Measurements from ENCODE around the gene CSRNP3.
"Not testable (repeated sequence)": the region's sequence is repeated elsewhere in the genome, so short reads cannot be mapped to it uniquely, and the experiment has no call there.

The CSRNP3 gene

GRCh38 chr2:165639504-165639903 lies 170.0 kb downstream of the CSRNP3 start:
- no peak for DNase-seq

- DNase-seq: no peak
Observed at GRCh38 chr2:165640247-165640929, 170.9 kb downstream of the CSRNP3 start.

DNA sequence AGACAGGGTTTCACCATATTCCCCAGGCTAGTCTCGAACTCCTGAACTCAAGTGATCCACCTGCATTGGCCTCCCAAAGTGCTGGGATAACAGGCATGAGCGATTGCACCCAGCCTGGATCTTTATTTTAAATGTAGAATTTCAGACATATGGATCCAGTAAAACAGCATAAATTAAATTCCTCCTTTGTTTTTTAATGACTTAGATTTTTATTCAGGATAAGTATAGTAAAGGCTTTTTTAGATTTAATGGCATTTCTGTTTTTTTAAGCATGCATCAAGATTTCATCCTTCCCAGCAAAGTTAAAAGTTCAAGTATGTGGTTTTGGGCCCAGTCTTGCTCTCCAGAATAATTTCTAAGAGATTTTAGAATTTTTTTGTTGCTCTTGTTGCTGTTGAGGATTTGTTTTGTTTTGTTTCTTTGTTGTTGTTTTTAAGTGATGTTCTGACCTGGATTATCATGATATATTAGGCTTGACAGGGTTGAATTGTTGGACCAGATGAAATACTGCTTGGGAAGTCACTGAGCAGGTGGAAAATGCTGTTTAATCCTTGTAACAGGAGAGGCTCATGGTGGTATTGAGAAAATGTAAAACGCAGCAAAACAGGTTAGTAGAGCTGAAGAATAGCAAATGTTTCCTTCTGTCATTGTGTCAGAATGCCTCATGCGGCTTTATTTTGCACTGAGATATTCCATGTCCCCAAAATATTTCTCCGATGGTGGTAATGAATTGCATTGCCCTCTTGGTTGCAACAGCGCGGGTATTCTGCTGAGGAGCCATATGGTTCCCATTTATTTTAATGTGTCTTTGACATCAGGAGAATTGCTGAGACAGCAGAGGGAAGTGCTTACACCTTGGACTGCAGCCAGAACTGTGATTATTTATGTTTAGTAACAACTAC lies 176.7 kb downstream of the CSRNP3 start:
- DNase-seq: no peak

GRCh38 chr2:165647409-165647808 lies 177.9 kb downstream of the CSRNP3 start:
- DNase-seq: no peak

GRCh38 chr2:165648801-165649200 lies 179.3 kb downstream of the CSRNP3 start:
- no peak for DNase-seq

DNA sequence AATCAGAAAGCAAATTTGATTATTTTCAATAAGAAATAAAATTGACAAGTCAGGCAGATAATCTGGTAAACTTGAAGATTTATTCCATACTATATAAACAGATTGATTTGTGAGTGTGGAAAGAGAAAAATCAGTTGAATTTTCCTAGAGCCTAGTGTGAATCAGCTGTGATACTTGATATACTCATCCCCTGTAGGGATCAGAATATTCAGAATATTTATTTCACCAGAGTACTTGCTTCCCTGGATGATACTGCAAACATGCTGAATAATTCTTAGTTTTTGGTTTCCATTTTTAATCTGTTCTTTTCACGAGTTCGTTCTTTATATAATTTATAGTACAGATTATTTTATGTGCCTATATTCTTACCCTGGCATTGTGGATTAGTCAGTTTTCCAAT lies 181.7 kb downstream of the CSRNP3 start:
- no peak for DNase-seq

- no peak for DNase-seq
Observed at GRCh38 chr2:165655661-165656060, 186.2 kb downstream of the CSRNP3 start.

- DNase-seq: no peak
Observed at GRCh38 chr2:165660361-165660760, 190.9 kb downstream of the CSRNP3 start.

DNA sequence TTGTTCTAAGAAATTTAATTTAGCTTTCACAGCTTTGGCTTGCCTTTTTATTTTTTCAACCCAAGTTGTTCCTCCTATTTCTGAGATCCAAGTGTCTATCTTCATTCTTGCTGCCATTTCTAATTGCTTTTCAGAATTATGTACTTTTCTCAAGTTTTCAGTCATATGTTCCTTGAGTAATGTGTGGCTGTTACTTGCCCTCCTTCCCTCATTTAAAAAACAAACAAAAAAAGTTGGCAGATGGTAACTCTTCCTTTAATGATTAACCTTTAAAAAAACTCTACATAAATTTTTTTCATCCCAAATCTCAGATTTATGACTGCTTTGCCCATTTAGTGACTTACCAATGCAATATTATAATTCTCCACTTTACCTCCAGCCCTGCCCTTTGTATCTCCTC lies 193.2 kb downstream of the CSRNP3 start:
- no peak for DNase-seq

- no peak for DNase-seq
Observed at GRCh38 chr2:165665614-165666013, 196.1 kb downstream of the CSRNP3 start.

GRCh38 chr2:165666073-165666472 lies 196.6 kb downstream of the CSRNP3 start:
- not testable (repeated sequence) for DNase-seq

DNA sequence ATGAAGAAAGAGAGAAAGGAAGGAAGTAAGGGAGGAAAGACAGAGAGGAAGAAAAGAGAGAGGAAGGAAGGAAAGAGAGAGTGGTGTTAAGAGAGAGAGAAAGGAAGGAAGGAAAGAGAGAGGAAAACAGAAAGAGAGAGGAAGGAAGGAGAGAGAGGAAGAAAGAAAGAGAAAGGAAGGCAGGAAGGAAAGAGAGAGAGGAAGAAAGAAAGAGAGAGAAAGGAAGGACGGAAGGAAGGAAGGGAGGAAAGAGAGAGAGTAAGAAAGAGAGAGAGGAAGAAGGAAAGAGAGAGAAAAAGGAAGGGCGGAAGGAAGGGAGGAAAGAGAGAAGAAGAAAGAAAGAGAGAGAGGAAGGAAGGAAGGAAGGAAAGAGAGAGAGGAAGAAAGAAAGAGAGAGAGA lies 197.1 kb downstream of the CSRNP3 start:
- DNase-seq: no peak

DNA sequence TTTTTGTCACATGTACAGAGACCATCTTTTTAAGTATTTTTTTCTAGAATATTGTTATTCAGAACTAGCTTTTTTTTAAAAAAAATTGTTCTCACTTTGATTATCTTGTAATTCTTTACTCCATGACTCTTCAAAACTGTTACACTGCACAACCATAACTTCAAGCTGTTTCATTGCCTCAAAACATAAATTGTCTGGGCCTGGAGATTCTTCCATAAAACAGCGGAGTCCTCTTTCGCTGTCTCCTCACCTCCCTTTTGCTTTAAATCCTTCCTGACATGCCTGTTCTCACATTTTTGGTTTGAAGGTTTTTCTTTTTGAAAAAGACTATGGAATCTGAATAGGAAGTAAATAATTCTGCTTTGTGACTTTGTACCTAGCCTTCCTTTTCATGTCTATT lies 197.9 kb downstream of the CSRNP3 start:
- DNase-seq: no peak

DNA sequence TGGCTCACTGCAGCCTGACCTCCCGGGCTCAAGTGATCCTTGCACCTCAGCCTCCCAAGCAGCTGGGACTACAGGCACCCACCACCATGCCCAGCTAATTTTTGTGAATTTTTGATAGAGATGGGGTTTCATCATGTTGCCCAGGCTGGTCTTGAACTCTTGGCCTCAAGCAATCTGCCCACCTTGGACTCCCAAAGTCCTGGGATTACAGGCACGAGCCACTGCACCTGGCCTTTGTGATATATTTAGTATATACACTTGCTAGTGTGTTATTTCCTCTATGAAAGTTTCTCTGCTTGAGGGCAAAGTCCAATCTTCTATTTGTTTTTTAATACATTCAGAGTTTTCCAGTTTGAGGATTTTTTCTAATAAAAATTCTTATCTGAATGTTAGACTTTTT lies 205.3 kb downstream of the CSRNP3 start:
- no peak for DNase-seq

- no peak for DNase-seq
Observed at GRCh38 chr2:165675551-165675968, 206.1 kb downstream of the CSRNP3 start.

DNA sequence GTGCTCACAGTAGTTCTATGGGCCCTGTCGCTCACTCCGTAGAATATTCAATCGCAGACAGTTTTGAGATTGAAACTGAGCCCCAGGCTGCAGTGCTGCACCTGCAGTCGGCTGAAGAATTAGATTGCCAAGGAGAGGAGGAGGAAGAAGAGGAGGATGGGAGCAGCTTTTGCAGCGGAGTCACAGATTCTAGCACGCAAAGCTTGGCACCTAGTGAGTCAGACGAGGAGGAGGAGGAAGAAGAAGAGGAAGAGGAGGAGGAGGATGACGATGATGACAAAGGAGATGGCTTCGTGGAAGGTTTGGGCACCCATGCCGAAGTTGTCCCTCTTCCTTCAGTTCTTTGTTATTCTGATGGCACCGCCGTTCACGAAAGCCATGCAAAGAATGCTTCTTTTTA lies 209.4 kb downstream of the CSRNP3 start:
- DNase-seq: no peak

DNA sequence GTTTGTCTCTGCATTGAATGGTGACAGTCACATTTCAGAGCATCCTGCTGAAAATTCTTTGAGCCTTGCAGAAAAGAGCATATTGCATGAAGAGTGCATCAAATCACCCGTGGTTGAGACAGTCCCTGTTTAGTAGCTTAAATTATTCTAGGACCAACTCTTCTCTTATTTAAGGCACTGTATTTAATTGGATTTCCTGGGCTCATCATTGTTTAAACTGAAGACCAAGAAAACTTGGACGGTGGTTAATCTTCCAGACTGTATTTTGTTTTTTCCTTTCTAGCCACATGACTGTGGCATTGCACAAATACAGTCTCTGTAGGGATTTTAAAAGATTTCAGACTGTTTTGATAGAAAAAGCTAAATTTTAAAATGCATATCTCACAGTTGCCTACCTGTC lies 210.1 kb downstream of the CSRNP3 start:
- no peak for DNase-seq

DNA sequence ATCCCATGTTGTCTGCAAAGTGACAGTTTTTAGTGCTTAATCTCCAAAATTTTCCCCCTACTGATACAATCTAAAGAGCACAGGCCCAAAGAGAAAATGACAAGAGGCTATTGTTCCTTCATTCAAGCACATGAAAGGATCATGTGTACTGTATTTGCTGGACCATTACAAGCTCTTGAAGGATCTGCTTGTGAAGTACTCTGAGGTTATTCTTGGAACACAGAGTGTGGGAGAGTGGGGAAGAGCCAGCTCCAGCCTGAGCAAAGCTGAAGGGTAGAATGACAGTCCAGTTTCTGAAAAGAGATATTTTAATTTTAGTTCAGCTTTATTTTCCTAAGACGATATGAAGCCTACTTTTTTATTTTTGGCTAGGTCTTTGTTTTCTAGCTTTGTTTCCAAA lies 212.3 kb downstream of the CSRNP3 start:
- no peak for DNase-seq

- no peak for DNase-seq
Observed at GRCh38 chr2:165682546-165682945, 213.0 kb downstream of the CSRNP3 start.

DNA sequence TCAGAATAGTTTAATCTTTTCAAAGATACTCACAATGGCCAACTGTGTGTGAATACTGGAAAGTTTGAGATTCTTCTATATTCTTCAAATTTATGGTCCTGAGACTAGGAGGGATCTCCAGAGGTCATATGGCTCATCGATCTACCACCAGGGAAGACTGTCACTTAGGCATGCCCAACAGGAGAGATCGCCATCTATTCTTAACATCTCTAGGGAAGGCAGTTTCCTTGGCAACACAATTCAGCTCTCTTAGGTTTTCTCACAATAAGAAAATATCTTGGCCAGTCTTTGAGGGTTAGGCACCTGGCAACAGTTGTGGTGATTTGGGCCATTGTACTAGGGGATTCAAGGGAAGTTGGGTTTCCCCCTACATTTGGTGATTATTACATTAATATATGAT lies 217.3 kb downstream of the CSRNP3 start:
- no peak for DNase-seq

- no peak for DNase-seq
Observed at GRCh38 chr2:165687426-165688002, 218.0 kb downstream of the CSRNP3 start.

- DNase-seq: no peak
Observed at GRCh38 chr2:165691615-165692014, 222.1 kb downstream of the CSRNP3 start.

DNA sequence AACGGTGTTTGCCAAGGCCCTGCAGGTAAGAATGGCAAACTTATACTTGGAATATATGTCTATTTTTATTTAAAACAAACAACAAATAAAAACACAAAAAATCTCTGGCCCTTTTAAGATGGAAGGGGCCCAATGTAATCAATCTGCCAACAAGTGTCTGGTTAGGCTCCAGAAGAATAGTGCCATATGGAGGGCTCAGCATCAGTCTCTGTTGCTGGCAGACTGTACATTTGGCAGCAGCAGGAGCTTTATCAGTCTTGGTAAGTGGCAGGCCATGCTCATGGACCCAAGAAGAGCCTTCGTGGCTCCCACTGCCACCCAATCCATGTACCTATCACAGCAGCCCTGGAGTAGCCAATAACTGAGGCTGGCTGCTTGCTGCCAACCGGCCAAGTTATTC lies 223.4 kb downstream of the CSRNP3 start:
- DNase-seq: no peak

- DNase-seq: no peak
Observed at GRCh38 chr2:165693838-165694237, 224.3 kb downstream of the CSRNP3 start.

Data from GOT3 (cell line).